ENCODE measurements around the gene RNASEH2C.
A peak's percentile ranks its signal among the peaks of the same experiment; 100 is the strongest.
"Not testable (repeated sequence)": the region's sequence is repeated elsewhere in the genome, so short reads cannot be mapped to it uniquely, and the experiment has no call there.

RNASEH2C gene

DNA sequence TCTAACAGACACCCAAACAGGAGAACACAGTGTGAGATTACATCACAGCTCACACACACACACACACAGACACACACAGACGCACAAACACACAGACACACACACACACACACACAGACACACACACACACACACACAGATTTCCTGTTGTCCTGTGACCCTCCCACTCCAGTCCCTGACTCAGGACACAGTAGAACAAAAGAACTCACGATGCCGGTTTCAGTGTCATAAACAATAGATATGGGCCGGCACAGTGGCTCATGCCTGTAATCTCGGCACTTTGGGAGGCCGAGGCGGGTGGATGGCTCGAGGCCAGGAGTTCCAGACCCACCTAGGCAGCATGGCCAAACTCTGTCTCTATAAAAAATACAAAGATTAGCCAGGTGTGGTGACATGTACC lies 22.4 kb downstream of the RNASEH2C start:
- TF ChIP-seq, protein P1, sequence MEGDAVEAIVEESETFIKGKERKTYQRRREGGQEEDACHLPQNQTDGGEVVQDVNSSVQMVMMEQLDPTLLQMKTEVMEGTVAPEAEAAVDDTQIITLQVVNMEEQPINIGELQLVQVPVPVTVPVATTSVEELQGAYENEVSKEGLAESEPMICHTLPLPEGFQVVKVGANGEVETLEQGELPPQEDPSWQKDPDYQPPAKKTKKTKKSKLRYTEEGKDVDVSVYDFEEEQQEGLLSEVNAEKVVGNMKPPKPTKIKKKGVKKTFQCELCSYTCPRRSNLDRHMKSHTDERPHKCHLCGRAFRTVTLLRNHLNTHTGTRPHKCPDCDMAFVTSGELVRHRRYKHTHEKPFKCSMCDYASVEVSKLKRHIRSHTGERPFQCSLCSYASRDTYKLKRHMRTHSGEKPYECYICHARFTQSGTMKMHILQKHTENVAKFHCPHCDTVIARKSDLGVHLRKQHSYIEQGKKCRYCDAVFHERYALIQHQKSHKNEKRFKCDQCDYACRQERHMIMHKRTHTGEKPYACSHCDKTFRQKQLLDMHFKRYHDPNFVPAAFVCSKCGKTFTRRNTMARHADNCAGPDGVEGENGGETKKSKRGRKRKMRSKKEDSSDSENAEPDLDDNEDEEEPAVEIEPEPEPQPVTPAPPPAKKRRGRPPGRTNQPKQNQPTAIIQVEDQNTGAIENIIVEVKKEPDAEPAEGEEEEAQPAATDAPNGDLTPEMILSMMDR (conservative IDR thresholded peaks at IDR 0.05), result no peak
- H3K27ac ChIP-seq, result no peak overlapping the region; the same call in 1 of the 2 replicates

- H3K27ac ChIP-seq, result peak overlapping the region; percentile 83; the same call in 1 of the 2 replicates
Observed at GRCh38 chr11:65696802-65697552, 23.6 kb downstream of the RNASEH2C start.

GRCh38 chr11:65695459-65696241 lies 24.9 kb downstream of the RNASEH2C start:
- H3K27ac ChIP-seq, result peak overlapping the region; percentile 83
- TF ChIP-seq, protein P1 (conservative IDR thresholded peaks at IDR 0.05), result no peak

More at GRCh38 chr11:65696802-65697552, 23.6 kb downstream of the RNASEH2C start:
- TF ChIP-seq, protein P1 (conservative IDR thresholded peaks at IDR 0.05), result no peak

GRCh38 chr11:65692367-65692766 lies 28.2 kb downstream of the RNASEH2C start:
- H3K27ac ChIP-seq, result peak overlapping the region; percentile 83
- TF ChIP-seq, protein P1 (conservative IDR thresholded peaks at IDR 0.05), result no peak

DNA sequence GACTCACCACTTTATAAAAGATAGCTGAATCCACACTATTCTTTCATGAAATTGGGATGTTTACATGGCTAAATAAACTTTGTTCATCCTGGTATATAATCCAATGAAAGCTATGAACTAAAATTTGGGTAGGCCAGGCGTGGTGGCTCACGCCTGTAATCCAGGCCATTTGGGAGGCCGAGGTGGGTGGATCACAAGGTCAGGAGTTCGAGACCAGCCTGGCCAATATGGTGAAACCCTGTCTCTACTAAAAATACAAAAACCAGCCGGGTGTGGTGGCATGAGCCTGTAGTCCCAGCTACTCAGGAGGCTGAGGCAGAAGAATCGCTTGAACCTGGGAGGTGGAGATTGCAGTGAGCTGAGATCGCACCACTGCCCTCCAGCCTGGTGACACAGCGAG lies 28.8 kb downstream of the RNASEH2C start:
- H3K27ac ChIP-seq, result peak overlapping the region; percentile 83

DNA sequence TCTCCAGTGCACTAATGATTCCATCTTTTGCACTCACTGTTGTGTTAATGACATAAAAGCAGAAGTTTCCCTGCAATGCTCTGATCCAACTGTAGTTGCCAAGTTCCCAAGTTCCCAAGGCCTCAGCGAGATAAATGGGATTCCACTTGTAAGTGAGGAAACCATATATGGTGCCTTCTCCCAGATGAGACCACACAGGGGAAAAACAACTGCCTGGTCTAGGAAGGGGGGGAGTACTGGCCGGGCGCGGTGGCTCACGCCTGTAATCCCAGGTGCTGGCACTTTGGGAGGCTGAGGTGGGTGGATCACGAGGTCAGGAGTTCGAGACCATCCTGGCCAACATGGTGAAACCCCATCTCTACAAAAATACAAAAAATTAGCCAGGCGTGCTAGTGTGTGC lies 34.6 kb downstream of the RNASEH2C start:
- H3K27ac ChIP-seq, result no peak overlapping the region
- TF ChIP-seq, protein P1 (conservative IDR thresholded peaks at IDR 0.05), result no peak

DNA sequence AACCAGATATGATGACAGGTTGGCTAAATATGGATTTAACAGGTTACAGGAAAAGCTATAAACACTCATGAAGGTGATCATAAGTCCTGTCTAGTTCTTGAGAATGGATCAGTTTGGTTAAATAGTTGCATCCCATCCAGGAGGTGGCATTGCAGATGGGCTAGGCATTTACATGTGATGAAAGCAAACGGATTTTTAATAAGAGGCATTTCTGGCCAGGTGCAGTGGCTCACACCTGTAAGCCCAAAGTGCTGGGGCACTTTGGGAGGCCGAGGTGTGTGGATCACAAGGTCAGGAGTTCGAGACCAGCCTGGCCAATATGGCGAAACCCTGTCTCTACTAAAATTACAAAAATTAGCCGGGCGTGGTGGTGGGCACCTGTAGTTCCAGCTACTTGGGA lies 37.1 kb downstream of the RNASEH2C start:
- not testable (repeated sequence) for H3K27ac ChIP-seq
- TF ChIP-seq, protein P1 (conservative IDR thresholded peaks at IDR 0.05), result peak; percentile 14; the same call in 1 of the 2 replicates

Measured in VCaP (cell line).